ENCODE measurements around the gene DSCAM. TPM values are rescaled to one million over a fixed set of nuclear protein-coding genes. Genes with fewer than 3 reads are reported as not detected.

Gene DSCAM
- total RNA-seq, 1 donor from 2014 or later: 4.4 TPM

- H3K4me3 Mint-ChIP-seq (ENCODE audit: unreplicated experiment): no peak overlapping the region
- H3K27me3 Mint-ChIP-seq (ENCODE audit: unreplicated experiment): peaks cover 2% of the 10 kb centered on the region
- TF ChIP-seq CTCF (IDR thresholded peaks at IDR 0.05; ENCODE audit: partially characterized antibody, unreplicated experiment): no peak
- H3K36me3 Mint-ChIP-seq (ENCODE audit: unreplicated experiment): no peaks in the 10 kb centered on the region
- no peak for DNase-seq
- peaks cover 9% of the 10 kb centered on the region for H3K9me3 Mint-ChIP-seq (ENCODE audit: unreplicated experiment)
- H3K4me1 Mint-ChIP-seq (ENCODE audit: low read depth, unreplicated experiment): peaks cover 38% of the 10 kb centered on the region
- no peak overlapping the region for H3K27ac Mint-ChIP-seq (ENCODE audit: unreplicated experiment)
Measured at GRCh38 chr21:40620386-40621145, 226.4 kb downstream of the DSCAM start.

- Mint-ChIP-seq H3K9me3 (ENCODE audit: unreplicated experiment) (peaks cover 9% of the 10 kb centered on the region), H3K36me3 (ENCODE audit: unreplicated experiment) (no peaks in the 10 kb centered on the region), H3K4me1 (ENCODE audit: low read depth, unreplicated experiment) (peaks cover 31% of the 10 kb centered on the region), H3K27ac (ENCODE audit: unreplicated experiment) (peak overlapping the region; percentile 95), H3K4me3 (ENCODE audit: unreplicated experiment) (peak overlapping the region; percentile 21), H3K27me3 (ENCODE audit: unreplicated experiment) (peaks cover 2% of the 10 kb centered on the region)
- DNase-seq: peak; percentile 68
- TF ChIP-seq CTCF (IDR thresholded peaks at IDR 0.05; ENCODE audit: partially characterized antibody, unreplicated experiment): no peak
Measured at GRCh38 chr21:40618191-40618973, 228.6 kb downstream of the DSCAM start.

- Mint-ChIP-seq H3K27me3 (ENCODE audit: unreplicated experiment) (peaks cover 2% of the 10 kb centered on the region), H3K27ac (ENCODE audit: unreplicated experiment) (no peak overlapping the region), H3K4me1 (ENCODE audit: low read depth, unreplicated experiment) (peaks cover 17% of the 10 kb centered on the region), H3K4me3 (ENCODE audit: unreplicated experiment) (no peak overlapping the region), H3K9me3 (ENCODE audit: unreplicated experiment) (peaks cover 9% of the 10 kb centered on the region), H3K36me3 (ENCODE audit: unreplicated experiment) (peaks cover 7% of the 10 kb centered on the region)
- no peak for TF ChIP-seq CTCF (IDR thresholded peaks at IDR 0.05; ENCODE audit: partially characterized antibody, unreplicated experiment)
- DNase-seq: no peak
Measured at GRCh38 chr21:40616377-40616704, 230.6 kb downstream of the DSCAM start.

GRCh38 chr21:40615505-40616376 lies 231.2 kb downstream of the DSCAM start:
- Mint-ChIP-seq H3K4me3 (ENCODE audit: unreplicated experiment) (no peak overlapping the region), H3K4me1 (ENCODE audit: low read depth, unreplicated experiment) (peaks cover 17% of the 10 kb centered on the region), H3K9me3 (ENCODE audit: unreplicated experiment) (peaks cover 9% of the 10 kb centered on the region), H3K27ac (ENCODE audit: unreplicated experiment) (no peak overlapping the region), H3K36me3 (ENCODE audit: unreplicated experiment) (peaks cover 7% of the 10 kb centered on the region), H3K27me3 (ENCODE audit: unreplicated experiment) (peaks cover 2% of the 10 kb centered on the region)
- DNase-seq: no peak
- no peak for TF ChIP-seq CTCF (IDR thresholded peaks at IDR 0.05; ENCODE audit: partially characterized antibody, unreplicated experiment)
